A549 treated with AZD9567 at 1 μM for 4 hours (cell line): ENCODE data around the gene CT47C1. TPM values are rescaled to one million over a fixed set of nuclear protein-coding genes. Genes with fewer than 3 reads are reported as not detected.

Experiments
- total RNA-seq: library from RNA; stranded (reverse); fragments of 200-300 nt; extraction: Qiagen RNA extraction; gene quantifications from 5 replicates; pipeline ENCODE4 v1.2.3, GENCODE V29; 2022; ENCODE audit not compliant: insufficient read depth

Gene CT47C1
- total RNA-seq = not detected in 5 replicates

GRCh38 chrX:119072744-119073143 lies at the start of gene CT47C1:
Gene CT47C1, plus strand, starts transcription at chrX:119072993. Its CDS starts 233 bp downstream, at chrX:119073226.

Other genes with a start within 250 kb of the CT47C1 start
- 0.07 to 0.89 TPM (median 0.22 TPM) in 5 replicates for gene ZCCHC12, start 249.2 kb upstream of the CT47C1 start, total RNA-seq
- gene LONRF3, start 98.4 kb upstream of the CT47C1 start, total RNA-seq = 1.9 to 3.4 TPM (median 2.8 TPM) in 5 replicates
- 0.01 TPM in 3 of 5 replicates, not detected in the others for gene KIAA1210, start 54.8 kb downstream of the CT47C1 start, total RNA-seq
- gene PGRMC1, start 163.3 kb downstream of the CT47C1 start, total RNA-seq = 135 to 178 TPM (median 158 TPM) in 5 replicates